ENCODE data around the gene RNASEH1. TPM values are rescaled to one million over a fixed set of nuclear protein-coding genes. Genes with fewer than 3 reads are reported as not detected.

Gene RNASEH1
- total and polyA plus RNA-seq, 2 of the 13 experiments (the other 11 are each of a cell fraction or from before 2014, with no cell fraction given): 14.5 to 57.4 TPM

GRCh38 chr2:3518496-3519254 lies 39.5 kb downstream of the RNASEH1 start (continued):
- TF ChIP-seq, protein P1, sequence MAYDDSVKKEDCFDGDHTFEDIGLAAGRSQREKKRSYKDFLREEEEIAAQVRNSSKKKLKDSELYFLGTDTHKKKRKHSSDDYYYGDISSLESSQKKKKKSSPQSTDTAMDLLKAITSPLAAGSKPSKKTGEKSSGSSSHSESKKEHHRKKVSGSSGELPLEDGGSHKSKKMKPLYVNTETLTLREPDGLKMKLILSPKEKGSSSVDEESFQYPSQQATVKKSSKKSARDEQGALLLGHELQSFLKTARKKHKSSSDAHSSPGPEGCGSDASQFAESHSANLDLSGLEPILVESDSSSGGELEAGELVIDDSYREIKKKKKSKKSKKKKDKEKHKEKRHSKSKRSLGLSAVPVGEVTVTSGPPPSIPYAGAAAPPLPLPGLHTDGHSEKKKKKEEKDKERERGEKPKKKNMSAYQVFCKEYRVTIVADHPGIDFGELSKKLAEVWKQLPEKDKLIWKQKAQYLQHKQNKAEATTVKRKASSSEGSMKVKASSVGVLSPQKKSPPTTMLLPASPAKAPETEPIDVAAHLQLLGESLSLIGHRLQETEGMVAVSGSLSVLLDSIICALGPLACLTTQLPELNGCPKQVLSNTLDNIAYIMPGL (CRISPR knock-in tag; IDR thresholded peaks at IDR 0.05; ENCODE audit: borderline replicate concordance in 1 of 2, low read depth in 1 of 2): peak in 1 of 2 experiments; percentile 76; a peak in 2 of 4 replicates
- no peak for TF ChIP-seq ZNF430 (CRISPR knock-in tag; IDR thresholded peaks at IDR 0.05)
- TF ChIP-seq ARNTL (CRISPR knock-in tag; IDR thresholded peaks at IDR 0.05): peak; percentile 37
- TF ChIP-seq ZNF235 (CRISPR knock-in tag; IDR thresholded peaks at IDR 0.05; ENCODE audit: borderline replicate concordance): peak; percentile 84; the same call in 1 of the 2 replicates
- TF ChIP-seq ZNF354B (CRISPR knock-in tag; IDR thresholded peaks at IDR 0.05): no peak
- TF ChIP-seq, protein P2, sequence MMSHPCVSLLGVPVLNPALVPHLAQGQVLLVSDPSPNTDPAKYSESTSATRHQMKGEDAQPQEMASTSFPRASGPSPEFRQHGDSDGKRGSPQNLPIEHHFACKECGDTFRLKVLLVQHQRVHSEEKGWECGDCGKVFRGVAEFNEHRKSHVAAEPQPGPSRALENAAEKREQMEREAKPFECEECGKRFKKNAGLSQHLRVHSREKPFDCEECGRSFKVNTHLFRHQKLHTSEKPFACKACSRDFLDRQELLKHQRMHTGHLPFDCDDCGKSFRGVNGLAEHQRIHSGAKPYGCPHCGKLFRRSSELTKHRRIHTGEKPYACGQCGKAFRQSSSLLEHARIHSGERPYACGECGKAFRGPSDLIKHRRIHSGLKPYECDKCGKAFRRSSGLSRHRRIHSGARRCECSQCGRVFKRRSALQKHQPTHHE (CRISPR knock-in tag; IDR thresholded peaks at IDR 0.05; ENCODE audit: borderline replicate concordance): no peak
- TF ChIP-seq ZBTB20 (CRISPR knock-in tag; IDR thresholded peaks at IDR 0.05; ENCODE audit: borderline replicate concordance, low read depth): peak; percentile 73; the same call in 1 of the 2 replicates
- no peak for TF ChIP-seq TEAD2 (CRISPR knock-in tag; IDR thresholded peaks at IDR 0.05)
- no peak; the same call in 1 of the 2 replicates for TF ChIP-seq CBX5 (CRISPR knock-in tag; IDR thresholded peaks at IDR 0.05; ENCODE audit: borderline replicate concordance)
- TF ChIP-seq, protein P3, sequence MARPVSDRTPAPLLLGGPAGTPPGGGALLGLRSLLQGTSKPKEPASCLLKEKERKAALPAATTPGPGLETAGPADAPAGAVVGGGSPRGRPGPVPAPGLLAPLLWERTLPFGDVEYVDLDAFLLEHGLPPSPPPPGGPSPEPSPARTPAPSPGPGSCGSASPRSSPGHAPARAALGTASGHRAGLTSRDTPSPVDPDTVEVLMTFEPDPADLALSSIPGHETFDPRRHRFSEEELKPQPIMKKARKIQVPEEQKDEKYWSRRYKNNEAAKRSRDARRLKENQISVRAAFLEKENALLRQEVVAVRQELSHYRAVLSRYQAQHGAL (CRISPR knock-in tag; IDR thresholded peaks at IDR 0.05; ENCODE audit: not compliant biosample characterization): peak; percentile 56
- no peak for TF ChIP-seq ZUFSP (CRISPR knock-in tag; IDR thresholded peaks at IDR 0.05; ENCODE audit: borderline replicate concordance)
- peak; percentile 42; the same call in 1 of the 2 replicates for TF ChIP-seq MEIS1 (CRISPR knock-in tag; IDR thresholded peaks at IDR 0.05; ENCODE audit: borderline replicate concordance)
- peak; percentile 71; the same call in 1 of the 2 replicates for TF ChIP-seq ZSCAN25 (CRISPR knock-in tag; IDR thresholded peaks at IDR 0.05)
- TF ChIP-seq NFKBIZ (CRISPR knock-in tag; IDR thresholded peaks at IDR 0.05): peak; percentile 4; the same call in 1 of the 2 replicates
- TF ChIP-seq GMEB2 (CRISPR knock-in tag; IDR thresholded peaks at IDR 0.05; ENCODE audit: low read depth): no peak
- no peak for TF ChIP-seq SMYD3 (CRISPR knock-in tag; IDR thresholded peaks at IDR 0.05)
- TF ChIP-seq ATF7 (IDR thresholded peaks at IDR 0.05): no peak
- TF ChIP-seq ATF7 (CRISPR knock-in tag; IDR thresholded peaks at IDR 0.05): no peak; the same call in 1 of the 2 replicates

Measured in HepG2 (cell line).